ENCODE measurements around the gene L3MBTL4. TPM values are rescaled to one million over a fixed set of nuclear protein-coding genes. Genes with fewer than 3 reads are reported as not detected.
A peak's percentile ranks its signal among the peaks of the same experiment; 100 is the strongest.

The L3MBTL4 gene
- total and polyA plus RNA-seq, 2 donors, result 3.4 to 4.3 TPM

GRCh38 chr18:6242004-6242403 is 172.7 kb downstream of the L3MBTL4 start:
- Histone ChIP-seq H3K4me3 (ENCODE audit: low read length in 2 of 2) (no peak overlapping the region), H3K4me1 (ENCODE audit: control insufficient read depth in 2 of 2, insufficient read depth in 2 of 2, low read length in 2 of 2) (no peaks in the 10 kb centered on the region), H3K36me3 (ENCODE audit: control insufficient read depth in 2 of 2, insufficient read depth in 2 of 2, low read length in 1 of 2) (no peaks in the 10 kb centered on the region), H3K27ac (ENCODE audit: low read depth in 1 of 2, low read length in 1 of 2) (no peak overlapping the region), H3K9me3 (ENCODE audit: control insufficient read depth in 2 of 2, insufficient read depth in 1 of 2, low read length in 1 of 2) (no peaks in the 10 kb centered on the region), H3K27me3 (ENCODE audit: control insufficient read depth in 2 of 2, insufficient read depth in 1 of 2, low read length in 1 of 2) (no peaks in the 10 kb centered on the region)
- 97% methylated on average over 11 of the region's 11 CpGs for WGBS
- DNase-seq (ENCODE audit: low read depth in 6 of 9, low spot score in 9 of 9), result no peak

- Histone ChIP-seq H3K9me3 (ENCODE audit: control insufficient read depth in 2 of 2, insufficient read depth in 1 of 2, low read length in 1 of 2) (no peaks in the 10 kb centered on the region), H3K4me3 (ENCODE audit: low read length in 2 of 2) (no peak overlapping the region), H3K36me3 (ENCODE audit: control insufficient read depth in 2 of 2, insufficient read depth in 2 of 2, low read length in 1 of 2) (no peaks in the 10 kb centered on the region), H3K4me1 (ENCODE audit: control insufficient read depth in 2 of 2, insufficient read depth in 2 of 2, low read length in 2 of 2) (no peaks in the 10 kb centered on the region), H3K27me3 (ENCODE audit: control insufficient read depth in 2 of 2, insufficient read depth in 1 of 2, low read length in 1 of 2) (no peaks in the 10 kb centered on the region), H3K27ac (ENCODE audit: low read depth in 1 of 2, low read length in 1 of 2) (no peak overlapping the region)
- no peak for DNase-seq (ENCODE audit: low read depth in 6 of 9, low spot score in 9 of 9)
- WGBS, result 95% methylated on average over 6 of the region's 6 CpGs
Observed at GRCh38 chr18:6239716-6240115, 175.0 kb downstream of the L3MBTL4 start.

- 95% methylated on average over 2 of the region's 2 CpGs for WGBS
- Histone ChIP-seq H3K4me1 (ENCODE audit: control insufficient read depth in 2 of 2, insufficient read depth in 2 of 2, low read length in 2 of 2) (no peaks in the 10 kb centered on the region), H3K27ac (ENCODE audit: low read depth in 1 of 2, low read length in 1 of 2) (no peak overlapping the region), H3K36me3 (ENCODE audit: control insufficient read depth in 2 of 2, insufficient read depth in 2 of 2, low read length in 1 of 2) (no peaks in the 10 kb centered on the region), H3K27me3 (ENCODE audit: control insufficient read depth in 2 of 2, insufficient read depth in 1 of 2, low read length in 1 of 2) (no peaks in the 10 kb centered on the region), H3K9me3 (ENCODE audit: control insufficient read depth in 2 of 2, insufficient read depth in 1 of 2, low read length in 1 of 2) (no peaks in the 10 kb centered on the region), H3K4me3 (ENCODE audit: low read length in 2 of 2) (no peak overlapping the region)
- no peak for DNase-seq (ENCODE audit: low read depth in 6 of 9, low spot score in 9 of 9)
Observed at GRCh38 chr18:6236258-6236657, 178.5 kb downstream of the L3MBTL4 start.

DNA sequence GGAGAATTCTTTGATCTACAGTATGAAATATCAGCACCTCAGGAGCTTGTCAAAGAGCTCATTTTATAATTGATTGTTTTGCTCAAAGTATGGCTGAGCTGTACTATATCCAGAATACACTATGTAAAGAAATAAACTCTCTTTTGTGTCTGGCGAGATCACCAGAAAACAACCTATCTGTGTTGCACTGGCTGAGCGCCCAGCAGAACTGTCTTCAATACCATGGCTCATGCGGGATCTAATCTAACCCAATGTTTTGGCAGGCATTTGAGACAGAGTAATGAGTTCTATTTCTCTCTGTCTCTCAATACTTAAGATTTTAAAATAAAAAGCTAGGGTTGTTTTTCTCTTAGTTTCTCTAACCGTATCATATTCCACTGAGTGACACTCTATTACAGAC is 192.4 kb downstream of the L3MBTL4 start:
- Histone ChIP-seq H3K4me1 (ENCODE audit: control insufficient read depth in 2 of 2, insufficient read depth in 2 of 2, low read length in 2 of 2) (no peaks in the 10 kb centered on the region), H3K27ac (ENCODE audit: low read depth in 1 of 2, low read length in 1 of 2) (no peak overlapping the region), H3K9me3 (ENCODE audit: control insufficient read depth in 2 of 2, insufficient read depth in 1 of 2, low read length in 1 of 2) (peaks cover 0 to 3% of the 10 kb centered on the region in 2 donors), H3K36me3 (ENCODE audit: control insufficient read depth in 2 of 2, insufficient read depth in 2 of 2, low read length in 1 of 2) (no peaks in the 10 kb centered on the region), H3K4me3 (ENCODE audit: low read length in 2 of 2) (no peak overlapping the region), H3K27me3 (ENCODE audit: control insufficient read depth in 2 of 2, insufficient read depth in 1 of 2, low read length in 1 of 2) (no peaks in the 10 kb centered on the region)
- DNase-seq (ENCODE audit: low read depth in 6 of 9, low spot score in 9 of 9), result no peak
- 96% methylated on average over 4 of the region's 4 CpGs for WGBS

DNA sequence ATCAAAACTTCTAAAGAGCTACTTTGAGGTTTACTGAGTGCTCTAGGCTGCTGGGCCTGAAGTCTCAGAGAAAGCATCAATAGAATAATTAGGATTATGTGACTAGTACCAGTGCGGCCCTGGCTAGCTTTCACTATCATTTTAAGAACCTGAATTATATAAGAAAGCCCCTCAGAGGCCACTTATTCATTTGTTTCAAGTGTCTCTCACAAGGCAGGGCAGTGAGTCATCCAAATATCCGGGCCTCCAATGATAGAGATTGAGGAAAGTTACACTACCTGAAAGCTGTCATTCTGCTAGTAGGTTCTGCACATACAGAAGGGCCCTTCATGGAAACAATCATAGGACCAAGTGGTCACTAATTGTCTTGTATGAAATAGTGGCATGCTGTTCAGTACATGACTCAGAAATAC is 193.1 kb downstream of the L3MBTL4 start:
- no peak overlapping the region for H3K27ac ChIP-seq (ENCODE audit: low read depth in 1 of 2, low read length in 1 of 2)
- H3K4me3 ChIP-seq (ENCODE audit: low read length in 2 of 2), result no peak overlapping the region
- no peak for DNase-seq (ENCODE audit: low read depth in 6 of 9, low spot score in 9 of 9)
- WGBS, result 93% methylated on average over 2 of the region's 2 CpGs
- no peaks in the 10 kb centered on the region for H3K4me1 ChIP-seq (ENCODE audit: control insufficient read depth in 2 of 2, insufficient read depth in 2 of 2, low read length in 2 of 2)
- H3K36me3 ChIP-seq (ENCODE audit: control insufficient read depth in 2 of 2, insufficient read depth in 2 of 2, low read length in 1 of 2), result no peaks in the 10 kb centered on the region
- no peaks in the 10 kb centered on the region for H3K27me3 ChIP-seq (ENCODE audit: control insufficient read depth in 2 of 2, insufficient read depth in 1 of 2, low read length in 1 of 2)
- H3K9me3 ChIP-seq (ENCODE audit: control insufficient read depth in 2 of 2, insufficient read depth in 1 of 2, low read length in 1 of 2), result peaks cover 0 to 3% of the 10 kb centered on the region in 2 donors

DNA sequence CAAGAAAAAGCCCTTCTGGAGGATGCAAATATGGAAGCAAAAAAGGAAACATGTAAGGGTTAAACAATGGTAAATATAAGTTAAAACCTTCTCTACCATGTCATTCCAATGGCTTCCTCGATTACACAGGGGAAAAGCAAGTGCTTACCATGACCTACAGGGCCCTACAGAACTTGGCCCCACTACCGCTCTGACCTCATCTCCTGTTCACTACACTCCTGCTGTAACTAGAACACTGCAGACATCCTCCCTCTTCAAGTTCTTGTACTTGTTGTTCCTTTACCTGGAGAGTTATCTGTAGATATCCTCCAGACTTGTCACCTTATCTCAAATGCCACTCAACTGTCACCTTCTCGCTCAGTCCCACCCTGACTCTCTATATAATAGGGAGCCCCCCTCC is 194.6 kb downstream of the L3MBTL4 start:
- no peak for DNase-seq (ENCODE audit: low read depth in 6 of 9, low spot score in 9 of 9)
- WGBS, result 95% methylated on average over 3 of the region's 3 CpGs
- no peaks in the 10 kb centered on the region for H3K36me3 ChIP-seq (ENCODE audit: control insufficient read depth in 2 of 2, insufficient read depth in 2 of 2, low read length in 1 of 2)
- no peak overlapping the region for H3K4me3 ChIP-seq (ENCODE audit: low read length in 2 of 2)
- H3K4me1 ChIP-seq (ENCODE audit: control insufficient read depth in 2 of 2, insufficient read depth in 2 of 2, low read length in 2 of 2), result no peaks in the 10 kb centered on the region
- H3K9me3 ChIP-seq (ENCODE audit: control insufficient read depth in 2 of 2, insufficient read depth in 1 of 2, low read length in 1 of 2), result no peaks in the 10 kb centered on the region
- no peaks in the 10 kb centered on the region for H3K27me3 ChIP-seq (ENCODE audit: control insufficient read depth in 2 of 2, insufficient read depth in 1 of 2, low read length in 1 of 2)
- H3K27ac ChIP-seq (ENCODE audit: low read depth in 1 of 2, low read length in 1 of 2), result no peak overlapping the region

GRCh38 chr18:6219116-6219717 is 195.5 kb downstream of the L3MBTL4 start:
- H3K27me3 ChIP-seq (ENCODE audit: control insufficient read depth in 2 of 2, insufficient read depth in 1 of 2, low read length in 1 of 2), result no peaks in the 10 kb centered on the region
- 85% methylated on average over 12 of the region's 12 CpGs for WGBS

DNA sequence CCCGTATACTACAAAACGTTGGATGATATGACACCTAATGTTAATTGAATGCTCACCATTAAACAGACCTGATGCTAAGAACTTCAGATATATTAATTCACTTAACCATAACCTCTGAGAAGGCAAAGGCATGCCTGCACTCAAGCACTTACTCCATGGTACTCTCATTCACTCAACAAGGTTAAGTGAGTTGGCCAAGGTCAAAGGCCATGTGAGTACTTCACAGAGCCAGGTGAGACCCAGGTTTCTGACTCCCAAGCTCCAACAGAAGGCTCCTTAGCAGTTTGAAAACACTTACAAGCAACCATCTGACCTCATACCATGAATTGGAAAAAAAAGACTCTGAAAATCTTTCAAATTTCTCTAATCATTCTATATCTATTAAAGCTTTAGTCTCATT is 198.8 kb downstream of the L3MBTL4 start:
- Histone ChIP-seq H3K9me3 (ENCODE audit: control insufficient read depth in 2 of 2, insufficient read depth in 1 of 2, low read length in 1 of 2) (no peaks in the 10 kb centered on the region), H3K4me1 (ENCODE audit: control insufficient read depth in 2 of 2, insufficient read depth in 2 of 2, low read length in 2 of 2) (no peaks in the 10 kb centered on the region), H3K27ac (ENCODE audit: low read depth in 1 of 2, low read length in 1 of 2) (no peak overlapping the region), H3K36me3 (ENCODE audit: control insufficient read depth in 2 of 2, insufficient read depth in 2 of 2, low read length in 1 of 2) (no peaks in the 10 kb centered on the region), H3K27me3 (ENCODE audit: control insufficient read depth in 2 of 2, insufficient read depth in 1 of 2, low read length in 1 of 2) (no peaks in the 10 kb centered on the region), H3K4me3 (ENCODE audit: low read length in 2 of 2) (no peak overlapping the region)
- 94% methylated on average over 2 of the region's 2 CpGs for WGBS
- no peak for DNase-seq (ENCODE audit: low read depth in 6 of 9, low spot score in 9 of 9)

More at GRCh38 chr18:6219116-6219717, 195.5 kb downstream of the L3MBTL4 start:
- DNase-seq (ENCODE audit: low read depth in 6 of 9, low spot score in 9 of 9), result peak in 3 of 9 donors; percentile 3 to 18 (median 12)
- H3K27ac ChIP-seq (ENCODE audit: low read depth in 1 of 2, low read length in 1 of 2), result no peak overlapping the region
- H3K4me1 ChIP-seq (ENCODE audit: control insufficient read depth in 2 of 2, insufficient read depth in 2 of 2, low read length in 2 of 2), result no peaks in the 10 kb centered on the region
- no peaks in the 10 kb centered on the region for H3K9me3 ChIP-seq (ENCODE audit: control insufficient read depth in 2 of 2, insufficient read depth in 1 of 2, low read length in 1 of 2)
- H3K36me3 ChIP-seq (ENCODE audit: control insufficient read depth in 2 of 2, insufficient read depth in 2 of 2, low read length in 1 of 2), result no peaks in the 10 kb centered on the region
- no peak overlapping the region for H3K4me3 ChIP-seq (ENCODE audit: low read length in 2 of 2)

- no peak for DNase-seq (ENCODE audit: low read depth in 6 of 9, low spot score in 9 of 9)
- Histone ChIP-seq H3K4me3 (ENCODE audit: low read length in 2 of 2) (no peak overlapping the region), H3K4me1 (ENCODE audit: control insufficient read depth in 2 of 2, insufficient read depth in 2 of 2, low read length in 2 of 2) (no peaks in the 10 kb centered on the region), H3K9me3 (ENCODE audit: control insufficient read depth in 2 of 2, insufficient read depth in 1 of 2, low read length in 1 of 2) (no peaks in the 10 kb centered on the region), H3K27me3 (ENCODE audit: control insufficient read depth in 2 of 2, insufficient read depth in 1 of 2, low read length in 1 of 2) (no peaks in the 10 kb centered on the region), H3K36me3 (ENCODE audit: control insufficient read depth in 2 of 2, insufficient read depth in 2 of 2, low read length in 1 of 2) (no peaks in the 10 kb centered on the region), H3K27ac (ENCODE audit: low read depth in 1 of 2, low read length in 1 of 2) (no peak overlapping the region)
- 95% methylated on average over 1 of the region's 1 CpG for WGBS
Observed at GRCh38 chr18:6211174-6211504, 203.6 kb downstream of the L3MBTL4 start.
